ENCODE data around the gene ALK. TPM values are rescaled to one million over a fixed set of nuclear protein-coding genes. Genes with fewer than 3 reads are reported as not detected.

ALK gene
- total and polyA plus RNA-seq, 2 experiments from 2014 or later, result 0.35 TPM; not detected in 1

DNA sequence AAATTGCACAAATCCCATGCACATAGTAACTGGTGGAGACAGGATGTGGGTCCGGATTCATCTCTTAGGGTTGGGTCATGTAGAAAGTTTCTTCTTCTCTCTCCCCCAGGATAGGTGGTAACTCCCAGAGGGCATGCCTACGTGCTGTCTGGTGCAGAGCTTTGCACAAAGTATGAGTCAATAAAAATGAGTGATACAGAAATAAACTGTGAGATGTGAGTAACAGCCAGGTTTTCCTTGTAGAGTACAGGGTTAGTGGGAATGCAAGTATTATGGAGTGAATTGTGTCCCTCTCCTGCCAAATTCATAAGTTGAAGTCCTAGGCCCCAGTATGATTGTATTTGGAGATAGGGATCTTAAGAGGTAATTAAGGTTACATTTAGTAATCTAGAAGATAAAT is 289.4 kb downstream of the ALK start:
- no peak overlapping the region for H3K4me3 Mint-ChIP-seq
- no peaks in the 10 kb centered on the region for H3K27me3 ChIP-seq (ENCODE audit: insufficient read depth)
- no peak overlapping the region for H3K27ac ChIP-seq (ENCODE audit: low read depth)
- no peak overlapping the region for H3K4me2 ChIP-seq
- no peaks in the 10 kb centered on the region for H3K9me3 Mint-ChIP-seq
- DNase-seq (ENCODE audit: low spot score) (no peak), ATAC-seq (no peak)
- no peaks in the 10 kb centered on the region for H3K36me3 Mint-ChIP-seq (ENCODE audit: low read depth)
- no peaks in the 10 kb centered on the region for H3K36me3 ChIP-seq (ENCODE audit: insufficient read depth)
- no peaks in the 10 kb centered on the region for H3K9me2 ChIP-seq (ENCODE audit: insufficient read depth)
- H3K27me3 Mint-ChIP-seq (ENCODE audit: insufficient read depth, low read depth, poor library complexity), result peaks cover 2% of the 10 kb centered on the region
- H3F3A ChIP-seq (replicated peaks; ENCODE audit: low read depth), result no peaks in the 10 kb centered on the region
- H3K4me3 ChIP-seq, result no peak overlapping the region
- H3K4me1 ChIP-seq (ENCODE audit: insufficient read depth), result peaks cover 11% of the 10 kb centered on the region
- H3K79me2 ChIP-seq (replicated peaks; ENCODE audit: insufficient read depth), result no peaks in the 10 kb centered on the region
- H4K20me1 ChIP-seq (replicated peaks; ENCODE audit: insufficient read depth), result no peaks in the 10 kb centered on the region
- H2AFZ ChIP-seq, result no peak overlapping the region
- H3K4me1 Mint-ChIP-seq, result peaks cover 16% of the 10 kb centered on the region
- H3K27ac Mint-ChIP-seq, result no peak overlapping the region
- TF ChIP-seq ZNF331 (CRISPR knock-in tag; IDR thresholded peaks at IDR 0.05; ENCODE audit: low read depth) (no peak), CTCF (conservative IDR thresholded peaks at IDR 0.05; ENCODE audit: low read depth in 2 of 2) (no peak), JUNB (IDR thresholded peaks at IDR 0.05; ENCODE audit: unreplicated experiment) (no peak), ETS1 (IDR thresholded peaks at IDR 0.05) (no peak), ZNF114 (CRISPR knock-in tag; IDR thresholded peaks at IDR 0.05) (no peak), STAT1 (IDR thresholded peaks at IDR 0.05; ENCODE audit: unreplicated experiment) (no peak), EZH2phosphoT487 (IDR thresholded peaks at IDR 0.05; ENCODE audit: unreplicated experiment) (no peak), EZH2 (IDR thresholded peaks at IDR 0.05; ENCODE audit: low read depth, unreplicated experiment) (no peak), CREB1 (CRISPR knock-in tag; IDR thresholded peaks at IDR 0.05; ENCODE audit: low read depth) (no peak)
- TF ChIP-seq, protein P1, sequence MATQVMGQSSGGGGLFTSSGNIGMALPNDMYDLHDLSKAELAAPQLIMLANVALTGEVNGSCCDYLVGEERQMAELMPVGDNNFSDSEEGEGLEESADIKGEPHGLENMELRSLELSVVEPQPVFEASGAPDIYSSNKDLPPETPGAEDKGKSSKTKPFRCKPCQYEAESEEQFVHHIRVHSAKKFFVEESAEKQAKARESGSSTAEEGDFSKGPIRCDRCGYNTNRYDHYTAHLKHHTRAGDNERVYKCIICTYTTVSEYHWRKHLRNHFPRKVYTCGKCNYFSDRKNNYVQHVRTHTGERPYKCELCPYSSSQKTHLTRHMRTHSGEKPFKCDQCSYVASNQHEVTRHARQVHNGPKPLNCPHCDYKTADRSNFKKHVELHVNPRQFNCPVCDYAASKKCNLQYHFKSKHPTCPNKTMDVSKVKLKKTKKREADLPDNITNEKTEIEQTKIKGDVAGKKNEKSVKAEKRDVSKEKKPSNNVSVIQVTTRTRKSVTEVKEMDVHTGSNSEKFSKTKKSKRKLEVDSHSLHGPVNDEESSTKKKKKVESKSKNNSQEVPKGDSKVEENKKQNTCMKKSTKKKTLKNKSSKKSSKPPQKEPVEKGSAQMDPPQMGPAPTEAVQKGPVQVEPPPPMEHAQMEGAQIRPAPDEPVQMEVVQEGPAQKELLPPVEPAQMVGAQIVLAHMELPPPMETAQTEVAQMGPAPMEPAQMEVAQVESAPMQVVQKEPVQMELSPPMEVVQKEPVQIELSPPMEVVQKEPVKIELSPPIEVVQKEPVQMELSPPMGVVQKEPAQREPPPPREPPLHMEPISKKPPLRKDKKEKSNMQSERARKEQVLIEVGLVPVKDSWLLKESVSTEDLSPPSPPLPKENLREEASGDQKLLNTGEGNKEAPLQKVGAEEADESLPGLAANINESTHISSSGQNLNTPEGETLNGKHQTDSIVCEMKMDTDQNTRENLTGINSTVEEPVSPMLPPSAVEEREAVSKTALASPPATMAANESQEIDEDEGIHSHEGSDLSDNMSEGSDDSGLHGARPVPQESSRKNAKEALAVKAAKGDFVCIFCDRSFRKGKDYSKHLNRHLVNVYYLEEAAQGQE (IDR thresholded peaks at IDR 0.05; ENCODE audit: unreplicated experiment), result no peak
- TF ChIP-seq, protein P2, sequence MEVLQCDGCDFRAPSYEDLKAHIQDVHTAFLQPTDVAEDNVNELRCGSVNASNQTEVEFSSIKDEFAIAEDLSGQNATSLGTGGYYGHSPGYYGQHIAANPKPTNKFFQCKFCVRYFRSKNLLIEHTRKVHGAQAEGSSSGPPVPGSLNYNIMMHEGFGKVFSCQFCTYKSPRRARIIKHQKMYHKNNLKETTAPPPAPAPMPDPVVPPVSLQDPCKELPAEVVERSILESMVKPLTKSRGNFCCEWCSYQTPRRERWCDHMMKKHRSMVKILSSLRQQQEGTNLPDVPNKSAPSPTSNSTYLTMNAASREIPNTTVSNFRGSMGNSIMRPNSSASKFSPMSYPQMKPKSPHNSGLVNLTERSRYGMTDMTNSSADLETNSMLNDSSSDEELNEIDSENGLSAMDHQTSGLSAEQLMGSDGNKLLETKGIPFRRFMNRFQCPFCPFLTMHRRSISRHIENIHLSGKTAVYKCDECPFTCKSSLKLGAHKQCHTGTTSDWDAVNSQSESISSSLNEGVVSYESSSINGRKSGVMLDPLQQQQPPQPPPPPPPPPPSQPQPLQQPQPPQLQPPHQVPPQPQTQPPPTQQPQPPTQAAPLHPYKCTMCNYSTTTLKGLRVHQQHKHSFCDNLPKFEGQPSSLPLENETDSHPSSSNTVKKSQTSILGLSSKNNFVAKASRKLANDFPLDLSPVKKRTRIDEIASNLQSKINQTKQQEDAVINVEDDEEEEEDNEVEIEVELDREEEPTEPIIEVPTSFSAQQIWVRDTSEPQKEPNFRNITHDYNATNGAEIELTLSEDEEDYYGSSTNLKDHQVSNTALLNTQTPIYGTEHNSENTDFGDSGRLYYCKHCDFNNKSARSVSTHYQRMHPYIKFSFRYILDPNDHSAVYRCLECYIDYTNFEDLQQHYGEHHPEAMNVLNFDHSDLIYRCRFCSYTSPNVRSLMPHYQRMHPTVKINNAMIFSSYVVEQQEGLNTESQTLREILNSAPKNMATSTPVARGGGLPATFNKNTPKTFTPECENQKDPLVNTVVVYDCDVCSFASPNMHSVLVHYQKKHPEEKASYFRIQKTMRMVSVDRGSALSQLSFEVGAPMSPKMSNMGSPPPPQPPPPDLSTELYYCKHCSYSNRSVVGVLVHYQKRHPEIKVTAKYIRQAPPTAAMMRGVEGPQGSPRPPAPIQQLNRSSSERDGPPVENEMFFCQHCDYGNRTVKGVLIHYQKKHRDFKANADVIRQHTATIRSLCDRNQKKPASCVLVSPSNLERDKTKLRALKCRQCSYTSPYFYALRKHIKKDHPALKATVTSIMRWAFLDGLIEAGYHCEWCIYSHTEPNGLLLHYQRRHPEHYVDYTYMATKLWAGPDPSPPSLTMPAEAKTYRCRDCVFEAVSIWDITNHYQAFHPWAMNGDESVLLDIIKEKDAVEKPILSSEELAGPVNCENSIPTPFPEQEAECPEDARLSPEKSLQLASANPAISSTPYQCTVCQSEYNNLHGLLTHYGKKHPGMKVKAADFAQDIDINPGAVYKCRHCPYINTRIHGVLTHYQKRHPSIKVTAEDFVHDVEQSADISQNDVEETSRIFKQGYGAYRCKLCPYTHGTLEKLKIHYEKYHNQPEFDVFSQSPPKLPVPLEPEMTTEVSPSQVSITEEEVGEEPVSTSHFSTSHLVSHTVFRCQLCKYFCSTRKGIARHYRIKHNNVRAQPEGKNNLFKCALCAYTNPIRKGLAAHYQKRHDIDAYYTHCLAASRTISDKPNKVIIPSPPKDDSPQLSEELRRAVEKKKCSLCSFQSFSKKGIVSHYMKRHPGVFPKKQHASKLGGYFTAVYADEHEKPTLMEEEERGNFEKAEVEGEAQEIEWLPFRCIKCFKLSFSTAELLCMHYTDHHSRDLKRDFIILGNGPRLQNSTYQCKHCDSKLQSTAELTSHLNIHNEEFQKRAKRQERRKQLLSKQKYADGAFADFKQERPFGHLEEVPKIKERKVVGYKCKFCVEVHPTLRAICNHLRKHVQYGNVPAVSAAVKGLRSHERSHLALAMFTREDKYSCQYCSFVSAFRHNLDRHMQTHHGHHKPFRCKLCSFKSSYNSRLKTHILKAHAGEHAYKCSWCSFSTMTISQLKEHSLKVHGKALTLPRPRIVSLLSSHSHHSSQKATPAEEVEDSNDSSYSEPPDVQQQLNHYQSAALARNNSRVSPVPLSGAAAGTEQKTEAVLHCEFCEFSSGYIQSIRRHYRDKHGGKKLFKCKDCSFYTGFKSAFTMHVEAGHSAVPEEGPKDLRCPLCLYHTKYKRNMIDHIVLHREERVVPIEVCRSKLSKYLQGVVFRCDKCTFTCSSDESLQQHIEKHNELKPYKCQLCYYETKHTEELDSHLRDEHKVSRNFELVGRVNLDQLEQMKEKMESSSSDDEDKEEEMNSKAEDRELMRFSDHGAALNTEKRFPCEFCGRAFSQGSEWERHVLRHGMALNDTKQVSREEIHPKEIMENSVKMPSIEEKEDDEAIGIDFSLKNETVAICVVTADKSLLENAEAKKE (CRISPR knock-in tag; IDR thresholded peaks at IDR 0.05), result no peak
